Activated CD8-positive, alpha-beta memory T cell treated with anti-CD3 and anti-CD28 coated beads, Interleukin-2, amount 10 ng/mL, durations not matched to agents 7 days and 5 days (primary cell): ENCODE results near the gene TRAF3IP3. TPM values are rescaled to one million over a fixed set of nuclear protein-coding genes. Genes with fewer than 3 reads are reported as not detected.

Experiments
- ATAC-seq: fragments of 150-1000 bp; cut with Tn5 transposase; one replicate; pipeline ENCODE4 v1.10.0; 2021; ENCODE audit warnings: moderate library complexity
- CTCF ChIA-PET: fragments of 350-600 bp; sonication (Branson Sonifier 250); formaldehyde crosslinking; loops from one replicate; lab custom pipeline; 2021; ENCODE audit warnings: antibody characterized with exemption; lab: Charles Lee
- DNase-seq: peaks from one replicate; pipeline ENCODE4 v3.0.0-alpha.2; 2020
- H3K27ac Mint-ChIP-seq: one replicate; pipeline ENCODE4 v1.8.0; 2021; ENCODE audit warnings: mild to moderate bottlenecking, mixed read lengths
- H3K27me3 Mint-ChIP-seq: one replicate; pipeline ENCODE4 v1.8.0; 2021; ENCODE audit warnings: mixed read lengths
- H3K36me3 Mint-ChIP-seq: one replicate; pipeline ENCODE4 v1.8.0; 2021; ENCODE audit warnings: mild to moderate bottlenecking, mixed read lengths
- H3K4me1 Mint-ChIP-seq: one replicate; pipeline ENCODE4 v1.8.0; 2021; ENCODE audit warnings: mixed read lengths
- H3K4me3 Mint-ChIP-seq: one replicate; pipeline ENCODE4 v1.8.0; 2021; ENCODE audit warnings: mild to moderate bottlenecking, moderate library complexity, mixed read lengths
- H3K9me3 Mint-ChIP-seq: one replicate; pipeline ENCODE4 v1.8.0; 2022; ENCODE audit warnings: low read depth, mixed read lengths
- total RNA-seq, 2 experiments: library from RNA; stranded (reverse); gene quantifications; one replicate each; pipeline ENCODE4 v1.2.3, GENCODE V29; 2021

TRAF3IP3 gene
- total RNA-seq, 2 experiments from 2014 or later = 351 to 406 TPM

GRCh38 chr1:209829716-209830115 is 73.9 kb downstream of the TRAF3IP3 start:
- Mint-ChIP-seq H3K27me3 (peaks cover 3% of the 10 kb centered on the region), H3K36me3 (peaks cover 30% of the 10 kb centered on the region), H3K9me3 (no peaks in the 10 kb centered on the region), H3K27ac (no peak overlapping the region), H3K4me3 (peak overlapping the region; percentile 5), H3K4me1 (peaks cover 38% of the 10 kb centered on the region)
- CTCF ChIA-PET = no interaction called here
- DNase-seq = no peak
- no peak for ATAC-seq

- no peaks in the 10 kb centered on the region for H3K27me3 Mint-ChIP-seq
- peaks cover 48% of the 10 kb centered on the region for H3K4me1 Mint-ChIP-seq
- peaks cover 35% of the 10 kb centered on the region for H3K36me3 Mint-ChIP-seq
- no peaks in the 10 kb centered on the region for H3K9me3 Mint-ChIP-seq
- H3K4me3 Mint-ChIP-seq = no peak overlapping the region
- ATAC-seq = no peak
- peak overlapping the region; percentile 29 for H3K27ac Mint-ChIP-seq
- DNase-seq = no peak
- CTCF ChIA-PET = no interaction called here
Measured at GRCh38 chr1:209830722-209831121, 74.9 kb downstream of the TRAF3IP3 start.

GRCh38 chr1:209831615-209832014 is 75.8 kb downstream of the TRAF3IP3 start:
- Mint-ChIP-seq H3K36me3 (peaks cover 41% of the 10 kb centered on the region), H3K4me1 (peaks cover 54% of the 10 kb centered on the region), H3K27me3 (no peaks in the 10 kb centered on the region), H3K27ac (no peak overlapping the region), H3K9me3 (no peaks in the 10 kb centered on the region), H3K4me3 (no peak overlapping the region)
- CTCF ChIA-PET = interaction anchor here (1.5 kb wide), 1 partner anchor 17 kb away, joined by 3 read pairs; no protein-coding TSS in a partner anchor
- ATAC-seq (no peak), DNase-seq (no peak)

Other genes with a start within 250 kb of the TRAF3IP3 start
- gene CAMK1G, start 172.3 kb upstream of the TRAF3IP3 start, total RNA-seq = not detected
- gene LAMB3, start 103.6 kb upstream of the TRAF3IP3 start, total RNA-seq = 1 to 10 TPM; 1.3 to 2.5 TPM
- 1 to 10 TPM in 1 of 2 experiments, under 1 TPM in 1; 0.70 to 1.5 TPM for gene G0S2, start 80.6 kb upstream of the TRAF3IP3 start, total RNA-seq
- under 1 TPM in 1 of 2 experiments, not detected in 1; 0.91 TPM for gene HSD11B1, start 51.2 kb upstream of the TRAF3IP3 start, total RNA-seq
- gene C1orf74, start 28.5 kb downstream of the TRAF3IP3 start, total RNA-seq = 1 to 10 TPM; 2.8 to 3.0 TPM
- gene IRF6, start 50.1 kb downstream of the TRAF3IP3 start, total RNA-seq = 1 to 10 TPM; 1.3 to 1.7 TPM
- gene UTP25, start 71.9 kb downstream of the TRAF3IP3 start, total RNA-seq = 1 to 10 TPM; 4.7 to 9.7 TPM
- gene SYT14, start 182.2 kb downstream of the TRAF3IP3 start, total RNA-seq = not detected